H9 (cell line): Measurements from ENCODE around the gene HLA-G. TPM values are rescaled to one million over a fixed set of nuclear protein-coding genes. Genes with fewer than 3 reads are reported as not detected.

Source experiments
- DNase-seq: peaks from one replicate; pipeline ENCODE4 v3.0.0-alpha.2; 2017
- H2AFZ ChIP-seq: one replicate; pipeline ENCODE4 v1.6.1; 2013; ENCODE audit warnings: mild to moderate bottlenecking, low read length, control low read depth, moderate library complexity
- H2AK5ac ChIP-seq: 2 replicates; pipeline ENCODE4 v1.6.1; 2013; ENCODE audit warnings: low read length, control low read depth, mixed read lengths; ENCODE audit not compliant: insufficient read length
- H2BK120ac ChIP-seq: one replicate; pipeline ENCODE4 v1.6.1; 2013; ENCODE audit warnings: low read depth, mild to moderate bottlenecking, low read length, control low read depth, inconsistent platforms; ENCODE audit not compliant: poor library complexity, severe bottlenecking
- H2BK12ac ChIP-seq: 2 replicates; pipeline ENCODE4 v1.6.1; 2013; ENCODE audit warnings: low read length, control low read depth, mixed read lengths, low read depth; ENCODE audit not compliant: insufficient read length
- H2BK15ac ChIP-seq: 2 replicates; pipeline ENCODE4 v1.6.1; 2013; ENCODE audit warnings: low read depth, low read length, control low read depth
- H2BK20ac ChIP-seq: one replicate; pipeline ENCODE4 v1.6.1; 2013; ENCODE audit warnings: low read depth, mild to moderate bottlenecking, low read length, control low read depth, inconsistent platforms; ENCODE audit not compliant: poor library complexity, severe bottlenecking
- H2BK5ac ChIP-seq: 2 replicates; pipeline ENCODE4 v1.6.1; 2013; ENCODE audit warnings: low read length, control low read depth, mixed read lengths; ENCODE audit not compliant: insufficient read length
- H3K14ac ChIP-seq: 2 replicates; pipeline ENCODE4 v1.6.1; 2013; ENCODE audit warnings: low read length, control low read depth; ENCODE audit not compliant: insufficient read depth
- H3K18ac ChIP-seq: 2 replicates; pipeline ENCODE4 v1.6.1; 2013; ENCODE audit warnings: low read depth, mild to moderate bottlenecking, mixed read lengths, low read length, control low read depth; ENCODE audit not compliant: insufficient read length
- H3K23ac ChIP-seq: 2 replicates; pipeline ENCODE4 v1.6.1; 2013; ENCODE audit warnings: low read length, control low read depth, mixed read lengths, low read depth; ENCODE audit not compliant: insufficient read length
- H3K23me2 ChIP-seq: 2 replicates; pipeline ENCODE4 v1.6.1; 2013; ENCODE audit warnings: low read depth, mild to moderate bottlenecking, mixed read lengths, low read length, control low read depth; ENCODE audit not compliant: insufficient read length, poor library complexity, severe bottlenecking
- H3K27ac ChIP-seq: 2 replicates; pipeline ENCODE4 v1.5.1; 2013; ENCODE audit warnings: low read length, control low read depth, mixed read lengths, low read depth; ENCODE audit not compliant: insufficient read length
- H3K27me3 ChIP-seq: 2 replicates; pipeline ENCODE4 v1.6.1; 2013; ENCODE audit warnings: low read length, control low read depth, inconsistent platforms; ENCODE audit not compliant: insufficient read depth
- H3K4ac ChIP-seq: 2 replicates; pipeline ENCODE4 v1.6.1; 2013; ENCODE audit warnings: low read depth, mild to moderate bottlenecking, control low read depth, inconsistent platforms, low read length, moderate library complexity
- H3K4me1 ChIP-seq: 2 replicates; pipeline ENCODE4 v1.6.1; 2013; ENCODE audit warnings: low read length, control low read depth, inconsistent platforms; ENCODE audit not compliant: insufficient read depth
- H3K4me2 ChIP-seq: 2 replicates; pipeline ENCODE4 v1.6.1; 2013; ENCODE audit warnings: low read length, control low read depth, mixed read lengths; ENCODE audit not compliant: insufficient read length, insufficient read depth
- H3K56ac ChIP-seq: 2 replicates; pipeline ENCODE4 v1.6.1; 2013; ENCODE audit warnings: low read depth, mild to moderate bottlenecking, mixed read lengths, low read length, control low read depth; ENCODE audit not compliant: insufficient read length
- H3K79me1 ChIP-seq: 2 replicates; pipeline ENCODE4 v1.6.1; 2013; ENCODE audit warnings: low read depth, mild to moderate bottlenecking, moderate library complexity, low read length, control low read depth, inconsistent platforms; ENCODE audit not compliant: insufficient read depth, poor library complexity, severe bottlenecking
- H3K79me2 ChIP-seq: 2 replicates; pipeline ENCODE4 v1.6.1; 2013; ENCODE audit warnings: low read length, control low read depth, inconsistent platforms; ENCODE audit not compliant: insufficient read depth
- H3K9ac ChIP-seq: 2 replicates; pipeline ENCODE4 v1.6.1; 2013; ENCODE audit warnings: low read length, control low read depth, mixed read lengths; ENCODE audit not compliant: insufficient read length; ENCODE audit errors: extremely low read depth
- H3K9me3 ChIP-seq: one replicate; pipeline ENCODE4 v1.6.1; 2013; ENCODE audit warnings: low read depth, low read length, inconsistent platforms; ENCODE audit not compliant: control insufficient read depth
- H3T11ph ChIP-seq: one replicate; pipeline ENCODE4 v1.6.1; 2013; ENCODE audit warnings: mild to moderate bottlenecking, low read length, control low read depth, inconsistent platforms
- H4K20me1 ChIP-seq: one replicate; pipeline ENCODE4 v1.6.1; 2013; ENCODE audit not compliant: control insufficient read depth, insufficient read length, insufficient read depth
- H4K5ac ChIP-seq: 2 replicates; pipeline ENCODE4 v1.6.1; 2013; ENCODE audit warnings: low read depth, mild to moderate bottlenecking, mixed read lengths, low read length, control low read depth; ENCODE audit not compliant: insufficient read length
- H4K8ac ChIP-seq: replicated peaks from 2 replicates; pipeline ENCODE4 v1.6.1; 2013; ENCODE audit warnings: low read length, control low read depth, mixed read lengths, low read depth; ENCODE audit not compliant: insufficient read length
- H4K91ac ChIP-seq: 2 replicates; pipeline ENCODE4 v1.6.1; 2013; ENCODE audit warnings: low read depth, mild to moderate bottlenecking, moderate library complexity, mixed read lengths, low read length, control low read depth; ENCODE audit not compliant: insufficient read length
- H3K27ac Mint-ChIP-seq, 3 experiments: 2 replicates in 2 of 3; 3 replicates in 1 of 3; pipeline ENCODE4 v1.8.0; 2020 to 2021; ENCODE audit warnings: mixed read lengths in 3 of 3, mild to moderate bottlenecking in 1 of 3, moderate library complexity in 1 of 3
- H3K27me3 Mint-ChIP-seq: 2 replicates; pipeline ENCODE4 v1.8.0; 2021; ENCODE audit warnings: low read depth, mild to moderate bottlenecking, moderate library complexity, mixed read lengths
- H3K36me3 Mint-ChIP-seq, 3 experiments: 2 replicates in 2 of 3; 3 replicates in 1 of 3; pipeline ENCODE4 v1.8.0; 2020 to 2021; ENCODE audit warnings: low read depth in 3 of 3, mixed read lengths in 3 of 3; ENCODE audit not compliant: insufficient read depth in 1 of 3
- H3K4me1 Mint-ChIP-seq, 2 experiments: 2 replicates each; pipeline ENCODE4 v1.8.0; 2020; ENCODE audit warnings: mixed read lengths in 2 of 2
- H3K4me3 Mint-ChIP-seq, 2 experiments: 2 replicates in 1 of 2; 3 replicates in 1 of 2; pipeline ENCODE4 v1.8.0; 2020 to 2021; ENCODE audit warnings: mild to moderate bottlenecking in 2 of 2, mixed read lengths in 2 of 2, moderate library complexity in 1 of 2
- H3K9me3 Mint-ChIP-seq, 2 experiments: 2 replicates in 1 of 2; 3 replicates in 1 of 2; pipeline ENCODE4 v1.8.0; 2020; ENCODE audit warnings: mild to moderate bottlenecking in 2 of 2, mixed read lengths in 2 of 2, moderate library complexity in 1 of 2
- WGBS: extraction: QIAGEN DNeasy Blood & Tissue Kit; methylation state at CpG from one replicate; pipeline ENCODE4 v1.1.7; 2013; ENCODE audit warnings: missing lambda C conversion rate, low lambda C conversion rate, mixed read lengths; ENCODE audit not compliant: insufficient read length; ENCODE audit errors: extremely low coverage; 5-methylcytosine and 5-hydroxymethylcytosine counted together
- total RNA-seq: library from RNA; stranded (reverse); gene quantifications from 2 replicates; pipeline ENCODE4 v1.2.1, GENCODE V29; 2021
- TF ChIP-seq, protein P1 (sequence below): fragments of 200-600 bp; sonication (generic); conservative IDR thresholded peaks from 3 replicates; pipeline ENCODE4 v1.8.0; 2021; ENCODE audit warnings: antibody characterized with exemption, mild to moderate bottlenecking

Gene HLA-G
- total RNA-seq, 1 experiment from 2014 or later, result 2.7 TPM

DNA sequence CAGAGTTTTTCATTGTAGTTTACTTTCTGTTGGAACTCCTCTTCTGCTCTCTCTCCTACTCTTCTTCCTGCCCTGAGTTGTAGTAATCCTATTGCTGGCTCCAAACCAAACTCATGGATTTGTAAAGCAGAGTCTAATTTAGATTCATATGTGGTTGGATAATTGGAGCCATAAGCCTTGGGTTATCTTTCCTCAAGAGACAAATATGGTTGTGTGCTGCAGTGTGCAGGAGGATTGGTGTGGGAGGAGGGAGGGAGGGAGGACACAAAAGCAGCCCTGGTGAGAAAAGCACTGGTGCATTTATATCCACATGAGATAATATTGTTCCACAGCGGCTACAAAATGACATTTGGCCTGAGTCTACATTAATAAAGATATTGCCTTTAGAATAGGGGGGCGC, 4.2 kb downstream of the HLA-G start:
- H3K4me1 Mint-ChIP-seq, result peaks cover 5 to 13% of the 10 kb centered on the region in 2 experiments; a peak in 3 of 4 replicates
- H3K56ac ChIP-seq, result no peak overlapping the region
- no peak overlapping the region for H3K4me2 ChIP-seq
- H2BK120ac ChIP-seq, result no peak overlapping the region
- no peak overlapping the region for H3K27ac ChIP-seq
- H3K79me2 ChIP-seq, result no peaks in the 10 kb centered on the region
- no peak overlapping the region for H3K9ac ChIP-seq
- H3K4me1 ChIP-seq, result no peaks in the 10 kb centered on the region
- H2BK12ac ChIP-seq, result no peak overlapping the region
- no peak overlapping the region for H2BK5ac ChIP-seq
- H2AFZ ChIP-seq, result no peak overlapping the region
- no peak overlapping the region for H4K5ac ChIP-seq
- WGBS, result no CpG with 5 or more reads among the region's 2 CpGs
- no peak for DNase-seq
- TF ChIP-seq, protein P1, sequence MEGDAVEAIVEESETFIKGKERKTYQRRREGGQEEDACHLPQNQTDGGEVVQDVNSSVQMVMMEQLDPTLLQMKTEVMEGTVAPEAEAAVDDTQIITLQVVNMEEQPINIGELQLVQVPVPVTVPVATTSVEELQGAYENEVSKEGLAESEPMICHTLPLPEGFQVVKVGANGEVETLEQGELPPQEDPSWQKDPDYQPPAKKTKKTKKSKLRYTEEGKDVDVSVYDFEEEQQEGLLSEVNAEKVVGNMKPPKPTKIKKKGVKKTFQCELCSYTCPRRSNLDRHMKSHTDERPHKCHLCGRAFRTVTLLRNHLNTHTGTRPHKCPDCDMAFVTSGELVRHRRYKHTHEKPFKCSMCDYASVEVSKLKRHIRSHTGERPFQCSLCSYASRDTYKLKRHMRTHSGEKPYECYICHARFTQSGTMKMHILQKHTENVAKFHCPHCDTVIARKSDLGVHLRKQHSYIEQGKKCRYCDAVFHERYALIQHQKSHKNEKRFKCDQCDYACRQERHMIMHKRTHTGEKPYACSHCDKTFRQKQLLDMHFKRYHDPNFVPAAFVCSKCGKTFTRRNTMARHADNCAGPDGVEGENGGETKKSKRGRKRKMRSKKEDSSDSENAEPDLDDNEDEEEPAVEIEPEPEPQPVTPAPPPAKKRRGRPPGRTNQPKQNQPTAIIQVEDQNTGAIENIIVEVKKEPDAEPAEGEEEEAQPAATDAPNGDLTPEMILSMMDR, result no peak
- H4K8ac ChIP-seq, result no peak overlapping the region
- H3K27me3 Mint-ChIP-seq, result peaks cover 60% of the 10 kb centered on the region
- H2BK15ac ChIP-seq, result no peak overlapping the region
- no peak overlapping the region for H4K91ac ChIP-seq
- peaks cover 0 to 2% (median 0%) of the 10 kb centered on the region in 3 experiments; a peak in 2 of 7 replicates for H3K36me3 Mint-ChIP-seq
- no peak overlapping the region for H3K4ac ChIP-seq
- no peak overlapping the region for H3T11ph ChIP-seq
- no peaks in the 10 kb centered on the region; a peak in 1 of 5 replicates for H3K9me3 Mint-ChIP-seq
- peaks cover 11% of the 10 kb centered on the region; the same call in 1 of the 2 replicates for H3K27me3 ChIP-seq
- H4K20me1 ChIP-seq, result no peaks in the 10 kb centered on the region
- no peak overlapping the region for H3K14ac ChIP-seq
- no peak overlapping the region for H3K4me3 Mint-ChIP-seq
- H3K23me2 ChIP-seq, result peaks cover 11% of the 10 kb centered on the region
- no peak overlapping the region for H2AK5ac ChIP-seq
- no peaks in the 10 kb centered on the region for H3K9me3 ChIP-seq
- no peak overlapping the region for H3K27ac Mint-ChIP-seq
- H3K79me1 ChIP-seq, result no peaks in the 10 kb centered on the region
- no peak overlapping the region for H2BK20ac ChIP-seq
- H3K23ac ChIP-seq, result no peak overlapping the region
- H3K18ac ChIP-seq, result no peak overlapping the region
